H1 (cell line): ENCODE data around the gene DUSP12. TPM values are rescaled to one million over a fixed set of nuclear protein-coding genes. Genes with fewer than 3 reads are reported as not detected.

Experiments
- CTCF ChIA-PET: fragments of 300-600 bp; sonication (Branson Sonifier 250); formaldehyde crosslinking; loops from one replicate; lab custom pipeline; 2021; ENCODE audit not compliant: partially characterized antibody; lab: Charles Lee
- POLR2A ChIA-PET: fragments of 300-600 bp; sonication (Branson Sonifier 250); formaldehyde crosslinking; loops from one replicate; lab custom pipeline; 2021; ENCODE audit warnings: inconsistent platforms; ENCODE audit not compliant: partially characterized antibody; lab: Charles Lee
- DNase-seq, 2 experiments: peaks; one replicate each; pipeline versions ENCODE4 v3.0.0 to v3.0.0-alpha.2; 2010 to 2022; ENCODE audit warnings: low spot score in 2 of 2, low read depth in 1 of 2, mixed read lengths in 1 of 2
- FAIRE-seq: peaks from 2 replicates; lab custom pipeline; 2011; peaks lifted over from hg19 to GRCh38; lab: Jason Lieb, UNC
- H2AFZ ChIP-seq: 2 replicates; pipeline ENCODE4 v1.8.1; 2012; ENCODE audit warnings: low read length, inconsistent platforms
- H2AK5ac ChIP-seq: 2 replicates; pipeline ENCODE4 v1.6.1; 2013; ENCODE audit warnings: low read depth, low read length
- H2BK120ac ChIP-seq: replicated peaks from 2 replicates; pipeline ENCODE3; 2013; ENCODE audit warnings: low read depth, low read length, inconsistent platforms
- H2BK12ac ChIP-seq: 2 replicates; pipeline ENCODE4 v1.6.1; 2013; ENCODE audit warnings: low read depth, low read length
- H2BK15ac ChIP-seq: 2 replicates; pipeline ENCODE4 v1.6.1; 2013; ENCODE audit warnings: low read length
- H2BK20ac ChIP-seq: 2 replicates; pipeline ENCODE4 v1.6.1; 2013; ENCODE audit warnings: low read length
- H2BK5ac ChIP-seq: 2 replicates; pipeline ENCODE4 v1.6.1; 2013; ENCODE audit warnings: low read depth, low read length
- H3K14ac ChIP-seq: 2 replicates; pipeline ENCODE4 v1.6.1; 2013; ENCODE audit warnings: inconsistent platforms; ENCODE audit not compliant: insufficient read length
- H3K18ac ChIP-seq: 2 replicates; pipeline ENCODE4 v1.6.1; 2013; ENCODE audit warnings: low read length; ENCODE audit errors: extremely low read depth
- H3K23ac ChIP-seq: 2 replicates; pipeline ENCODE4 v1.6.1; 2013; ENCODE audit warnings: inconsistent platforms; ENCODE audit not compliant: insufficient read length
- H3K23me2 ChIP-seq: 2 replicates; pipeline ENCODE4 v1.6.1; 2013; ENCODE audit warnings: low read depth, low read length
- H3K27ac ChIP-seq: 2 replicates; pipeline ENCODE4 v1.6.1; 2011; ENCODE audit warnings: low read depth, low read length, inconsistent platforms
- H3K27me3 ChIP-seq, 4 experiments: replicated peaks in 1 of 4; 1 replicate in 1 of 4; 2 replicates in 3 of 4; pipeline versions ENCODE4 v1.6.1 to v1.8.1; 2011 to 2013; ENCODE audit warnings: low read length in 3 of 4, mild to moderate bottlenecking in 3 of 4, inconsistent platforms in 2 of 4, mixed read lengths in 2 of 4, moderate library complexity in 1 of 4; ENCODE audit not compliant: control insufficient read depth in 3 of 4, insufficient read depth in 3 of 4; ENCODE audit errors: extremely low read depth in 1 of 4
- H3K36me3 ChIP-seq, 4 experiments: 2 replicates each; pipeline versions ENCODE4 v1.6.1 to v1.8.1; 2011 to 2013; ENCODE audit warnings: mild to moderate bottlenecking in 4 of 4, low read length in 3 of 4, moderate library complexity in 2 of 4, control low read depth in 1 of 4, inconsistent platforms in 1 of 4; ENCODE audit not compliant: insufficient read depth in 4 of 4, control insufficient read depth in 2 of 4
- H3K4ac ChIP-seq: replicated peaks from 2 replicates; pipeline ENCODE3; 2013; ENCODE audit warnings: low read length, low read depth, mixed read lengths, inconsistent platforms; ENCODE audit not compliant: insufficient read length
- H3K4me1 ChIP-seq, 4 experiments: replicated peaks in 1 of 4; 1 replicate in 1 of 4; 2 replicates in 3 of 4; pipeline versions ENCODE4 v1.6.1 to v1.8.1; 2011 to 2013; ENCODE audit warnings: low read length in 3 of 4, inconsistent platforms in 2 of 4, mixed read lengths in 1 of 4; ENCODE audit not compliant: insufficient read depth in 4 of 4, control insufficient read depth in 3 of 4
- H3K4me2 ChIP-seq, 2 experiments: 2 replicates each; pipeline versions ENCODE4 v1.6.1 to v1.8.1; 2011 to 2013; ENCODE audit warnings: low read depth in 2 of 2, low read length in 2 of 2, control low read depth in 1 of 2, inconsistent platforms in 1 of 2, mild to moderate bottlenecking in 1 of 2; ENCODE audit not compliant: insufficient read depth in 1 of 2
- H3K4me3 ChIP-seq, 4 experiments: fragments of 200-600, 300-600 bp in 1 of 4; sonication (generic), shearing (Covaris generic), sonication (Bioruptor Twin) in 1 of 4; 2 replicates each; pipeline versions ENCODE4 v1.5.1 to v1.8.1; 2011 to 2016; ENCODE audit warnings: low read length in 4 of 4, low read depth in 3 of 4, control low read depth in 2 of 4, inconsistent platforms in 2 of 4, mild to moderate bottlenecking in 2 of 4, mixed read lengths in 1 of 4, moderate library complexity in 1 of 4; ENCODE audit not compliant: insufficient read depth in 2 of 4; ENCODE audit errors: extremely low read depth in 1 of 4
- H3K56ac ChIP-seq: replicated peaks from 2 replicates; pipeline ENCODE3; 2013; ENCODE audit warnings: low read depth, mild to moderate bottlenecking, mixed read lengths, low read length, inconsistent platforms; ENCODE audit not compliant: insufficient read length
- H3K79me1 ChIP-seq: 2 replicates; pipeline ENCODE4 v1.6.1; 2013; ENCODE audit warnings: low read depth, low read length, control low read depth
- H3K79me2 ChIP-seq, 2 experiments: 2 replicates each; pipeline versions ENCODE4 v1.6.1 to v1.8.1; 2012 to 2013; ENCODE audit warnings: low read length in 2 of 2, mild to moderate bottlenecking in 2 of 2, inconsistent platforms in 1 of 2; ENCODE audit not compliant: insufficient read depth in 2 of 2, control insufficient read depth in 1 of 2
- H3K9ac ChIP-seq, 4 experiments: replicated peaks in 1 of 4; 1 replicate in 1 of 4; 2 replicates in 3 of 4; pipeline versions ENCODE4 v1.6.1 to v1.8.1; 2011 to 2013; ENCODE audit warnings: low read depth in 3 of 4, low read length in 3 of 4, control low read depth in 2 of 4, mild to moderate bottlenecking in 2 of 4, moderate library complexity in 2 of 4, inconsistent platforms in 1 of 4; ENCODE audit errors: extremely low read depth in 1 of 4
- H3K9me3 ChIP-seq, 2 experiments: 2 replicates each; pipeline versions ENCODE4 v1.6.1 to v1.8.1; 2012 to 2013; ENCODE audit warnings: mild to moderate bottlenecking in 2 of 2, moderate library complexity in 2 of 2, control low read depth in 1 of 2, inconsistent platforms in 1 of 2, low read depth in 1 of 2, low read length in 1 of 2, mixed read lengths in 1 of 2; ENCODE audit not compliant: insufficient read depth in 2 of 2
- H4K20me1 ChIP-seq, 2 experiments: replicated peaks in 1 of 2; 2 replicates each; pipeline versions ENCODE3 to v1.8.1; 2011 to 2013; ENCODE audit warnings: inconsistent platforms in 2 of 2, low read length in 2 of 2, mild to moderate bottlenecking in 1 of 2; ENCODE audit not compliant: insufficient read depth in 2 of 2, control insufficient read depth in 1 of 2
- H4K5ac ChIP-seq: 2 replicates; pipeline ENCODE4 v1.6.1; 2013; ENCODE audit warnings: low read length, low read depth, mixed read lengths, inconsistent platforms; ENCODE audit not compliant: insufficient read length
- H4K8ac ChIP-seq: 2 replicates; pipeline ENCODE4 v1.8.0; 2013; ENCODE audit warnings: mild to moderate bottlenecking, moderate library complexity, low read length, inconsistent platforms; ENCODE audit not compliant: insufficient read depth; ENCODE audit errors: extremely low read depth
- H4K91ac ChIP-seq: replicated peaks from 2 replicates; pipeline ENCODE3; 2013; ENCODE audit warnings: low read length, mixed read lengths, inconsistent platforms; ENCODE audit not compliant: insufficient read length
- ATF3 ChIP-seq: IDR thresholded peaks from 2 replicates; pipeline ENCODE4 v1.6.1; 2011; ENCODE audit warnings: low read depth, mild to moderate bottlenecking, low read length; ENCODE audit not compliant: insufficient read depth
- BCL11A ChIP-seq, 2 experiments: IDR thresholded peaks; one replicate each; pipeline ENCODE4 v1.6.1; 2011; ENCODE audit warnings: low read depth in 2 of 2, low read length in 2 of 2, mild to moderate bottlenecking in 2 of 2
- BRCA1 ChIP-seq: IDR thresholded peaks from 2 replicates; pipeline ENCODE4 v1.6.1; 2012; ENCODE audit warnings: low read depth, low read length, improper control_type of control experiment
- EGR1 ChIP-seq: IDR thresholded peaks from 2 replicates; pipeline ENCODE4 v1.6.1; 2011; ENCODE audit warnings: low read depth, low read length, borderline replicate concordance
- EP300 ChIP-seq, 2 experiments: IDR thresholded peaks; 1 replicate in 1 of 2; 2 replicates in 1 of 2; pipeline ENCODE4 v1.6.1; 2011 to 2012; ENCODE audit warnings: low read depth in 2 of 2, low read length in 2 of 2, mild to moderate bottlenecking in 2 of 2, borderline replicate concordance in 1 of 2, inconsistent platforms in 1 of 2, moderate library complexity in 1 of 2
- EZH2 ChIP-seq: fragments of 200-600 bp; sonication (generic); IDR thresholded peaks from 2 replicates; pipeline ENCODE4 v1.7.1; 2012; ENCODE audit warnings: low read depth, mild to moderate bottlenecking, moderate library complexity, low read length, inconsistent platforms; ENCODE audit not compliant: severe bottlenecking
- FOSL1 ChIP-seq: IDR thresholded peaks from 2 replicates; pipeline ENCODE4 v1.6.1; 2011; ENCODE audit warnings: mild to moderate bottlenecking, low read depth, low read length, moderate library complexity; ENCODE audit not compliant: insufficient read depth
- KDM1A ChIP-seq: fragments of 200-600, 300-600 bp; sonication (generic); IDR thresholded peaks from 2 replicates; pipeline ENCODE4 v1.7.1; 2016; ENCODE audit warnings: mild to moderate bottlenecking, low read length, borderline replicate concordance
- SIX5 ChIP-seq: IDR thresholded peaks from 2 replicates; pipeline ENCODE4 v1.6.1; 2011; ENCODE audit warnings: mild to moderate bottlenecking, low read depth, low read length
- TCF12 ChIP-seq: IDR thresholded peaks from 2 replicates; pipeline ENCODE4 v1.6.1; 2011; ENCODE audit warnings: low read depth, mild to moderate bottlenecking, low read length
- TEAD4 ChIP-seq: IDR thresholded peaks from 2 replicates; pipeline ENCODE4 v1.6.1; 2012; ENCODE audit warnings: low read depth, low read length, inconsistent platforms, mixed read lengths
- WGBS, 2 experiments: shearing (Covaris generic) in 1 of 2; methylation state at CpG; one replicate each; pipeline versions ENCODE4 v1.1.6 to v1.1.7; 2013 to 2015; ENCODE audit warnings: low lambda C conversion rate in 2 of 2, mixed read lengths in 2 of 2, inconsistent platforms in 1 of 2, low coverage in 1 of 2, missing lambda C conversion rate in 1 of 2; ENCODE audit not compliant: insufficient replicate concordance in 2 of 2, insufficient coverage in 1 of 2, insufficient read length in 1 of 2; ENCODE audit errors: extremely low coverage in 1 of 2, missing lambda C conversion rate in 1 of 2; 5-methylcytosine and 5-hydroxymethylcytosine counted together
- polyA plus RNA-seq, 7 experiments: library from polyadenylated mRNA; depleted of rRNA in 3 of 7; stranded (reverse) in 5 of 7; unstranded in 2 of 7; fragments of >200 nt in 5 of 7; fragments of 200-250 nt in 2 of 7; gene quantifications; 1 replicate in 5 of 7; 2 replicates in 1 of 7; 4 replicates in 1 of 7; pipeline versions ENCODE4 v1.2.1 to v1.2.3, GENCODE V29; 2011 to 2013; ENCODE audit warnings: missing spikeins in 2 of 7, mixed read lengths in 2 of 7
- total RNA-seq: library from RNA; stranded (reverse); fragmentation: NEBNext Ultra II Directional; extraction: Animal tissue kit (Norgen Biotek cat#: 25700); gene quantifications from 2 replicates; pipeline ENCODE4 v1.2.1, GENCODE V29; 2021

Gene DUSP12
- total and polyA plus RNA-seq, 2 of the 8 experiments (the other 6 are each of a cell fraction or from before 2014, with no cell fraction given), result 27.6 to 33.9 TPM

DNA sequence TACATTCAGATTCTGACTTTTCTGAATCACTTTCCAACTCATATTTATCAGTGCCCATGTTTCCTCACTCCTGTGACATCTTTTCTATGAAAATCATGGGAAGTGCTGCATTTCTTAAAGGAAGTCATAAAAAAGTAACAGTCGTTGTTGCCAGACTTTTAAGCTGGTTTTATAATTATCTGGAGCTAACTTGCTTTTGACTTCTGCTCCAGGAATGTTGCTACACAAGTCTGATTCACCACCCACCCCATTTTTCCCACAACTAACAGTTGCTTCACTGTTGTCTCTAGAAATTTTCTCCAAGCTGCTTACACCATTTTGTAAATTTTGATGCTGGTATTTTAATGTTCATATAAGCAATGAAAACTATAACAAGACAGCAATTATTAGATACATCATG lies 16.1 kb upstream of the DUSP12 start:
- CTCF ChIA-PET, result interaction anchor here (1.4 to 10.3 kb wide), 2 partner anchors 8 to 244 kb away, joined by 9 to 69 read pairs; no protein-coding TSS in a partner anchor

More for the DNA sequence above, 16.1 kb upstream of the DUSP12 start:
- FAIRE-seq, result no peak
- no peaks in the 10 kb centered on the region for H3K36me3 ChIP-seq
- H3K56ac ChIP-seq, result no peak overlapping the region
- no peak overlapping the region for H3K27ac ChIP-seq
- no peak overlapping the region for H3K18ac ChIP-seq
- H2BK120ac ChIP-seq, result no peak overlapping the region
- peaks cover 1 to 16% (median 6%) of the 10 kb centered on the region in 4 experiments; a peak in 4 of 7 replicates for H3K4me1 ChIP-seq
- H3K9me3 ChIP-seq, result no peaks in the 10 kb centered on the region
- no peak overlapping the region for H3K4me3 ChIP-seq
- H2BK20ac ChIP-seq, result no peak overlapping the region
- H2BK12ac ChIP-seq, result no peak overlapping the region
- no peak overlapping the region for H3K14ac ChIP-seq
- POLR2A ChIA-PET, result no interaction called here
- DNase-seq, result no peak
- H3K27me3 ChIP-seq, result no peaks in the 10 kb centered on the region
- H3K9ac ChIP-seq, result no peak overlapping the region
- peaks cover 0 to 1% of the 10 kb centered on the region in 2 experiments for H4K20me1 ChIP-seq
- no peak overlapping the region for H3K23ac ChIP-seq
- no peak for TF ChIP-seq EGR1
- TF ChIP-seq EZH2, result no peak
- TF ChIP-seq BCL11A (IDR thresholded peaks at IDR 0.05; ENCODE audit: low read depth in 2 of 2, low read length in 2 of 2), result no peak
- no peak for TF ChIP-seq BRCA1
- no peak for TF ChIP-seq EP300 (IDR thresholded peaks at IDR 0.05; ENCODE audit: borderline replicate concordance in 1 of 2, low read depth in 2 of 2, low read length in 2 of 2)
- TF ChIP-seq FOSL1, result no peak
- no peak for TF ChIP-seq SIX5
- TF ChIP-seq ATF3, result no peak
- TF ChIP-seq KDM1A, result no peak
- no peak for TF ChIP-seq TCF12
- no peak for TF ChIP-seq TEAD4
- no peaks in the 10 kb centered on the region for H3K79me2 ChIP-seq
- H4K91ac ChIP-seq, result no peak overlapping the region
- no peak overlapping the region for H2BK5ac ChIP-seq
- no peak overlapping the region for H2AK5ac ChIP-seq
- no peak overlapping the region for H2AFZ ChIP-seq
- no peaks in the 10 kb centered on the region for H3K79me1 ChIP-seq
- 82% methylated on average over 1 of the region's 1 CpG; no CpG with 5 or more reads in 1 of the 2 experiments for WGBS, 2 experiments
- no peaks in the 10 kb centered on the region; the same call in 1 of the 2 replicates for H3K23me2 ChIP-seq
- H3K4ac ChIP-seq, result no peak overlapping the region
- H3K4me2 ChIP-seq, result no peak overlapping the region
- no peak overlapping the region for H4K5ac ChIP-seq
- no peak overlapping the region for H2BK15ac ChIP-seq
- H4K8ac ChIP-seq, result no peak overlapping the region
